Cardiac septum (tissue), 1 donor: ENCODE data around the gene PITHD1. TPM values are rescaled to one million over a fixed set of nuclear protein-coding genes. Genes with fewer than 3 reads are reported as not detected.
"Not testable (repeated sequence)": the region's sequence is repeated elsewhere in the genome, so short reads cannot be mapped to it uniquely, and the experiment has no call there.

Experiments
- DNase-seq: peaks from one replicate; pipeline ENCODE4 v3.0.0-alpha.2; 2020; ENCODE audit warnings: low spot score
- intact Hi-C: fragments of 100-400 bp; cut with DNase I; formaldehyde crosslinking; loops from one replicate; pipeline ENCODE4 v1.14.0; 2022
- total RNA-seq: library from RNA; stranded (reverse); fragmentation: NEBNext Ultra II Directional; extraction: Animal tissue kit (Norgen Biotek cat#: 25700); gene quantifications from one replicate; pipeline ENCODE4 v1.2.1, GENCODE V29; 2021
- donor health status: DM: no; HTN: no; CAD: no.

PITHD1 gene
- total RNA-seq, 1 donor from 2014 or later = 33.7 TPM

DNA sequence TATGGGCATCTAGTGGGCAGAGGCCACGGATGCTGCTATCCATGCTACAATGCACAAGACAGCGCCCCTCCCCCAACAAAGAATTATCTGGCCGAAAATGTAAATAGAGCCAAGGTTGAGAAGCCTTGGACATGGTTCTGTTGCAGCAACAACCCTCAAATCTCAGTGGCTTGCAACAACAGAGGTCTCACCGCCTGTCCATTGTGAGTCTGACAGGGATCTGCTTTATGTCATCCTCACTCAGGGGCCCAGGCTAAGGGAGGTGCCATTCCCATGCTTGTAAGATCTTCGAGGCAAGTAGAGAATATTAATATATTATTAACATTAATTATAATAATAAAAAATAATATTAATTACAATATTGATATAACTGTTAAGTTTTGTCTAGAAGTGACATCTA, 9.5 kb upstream of the PITHD1 start:
- intact Hi-C loops = no loop called here
- no peak for DNase-seq

DNA sequence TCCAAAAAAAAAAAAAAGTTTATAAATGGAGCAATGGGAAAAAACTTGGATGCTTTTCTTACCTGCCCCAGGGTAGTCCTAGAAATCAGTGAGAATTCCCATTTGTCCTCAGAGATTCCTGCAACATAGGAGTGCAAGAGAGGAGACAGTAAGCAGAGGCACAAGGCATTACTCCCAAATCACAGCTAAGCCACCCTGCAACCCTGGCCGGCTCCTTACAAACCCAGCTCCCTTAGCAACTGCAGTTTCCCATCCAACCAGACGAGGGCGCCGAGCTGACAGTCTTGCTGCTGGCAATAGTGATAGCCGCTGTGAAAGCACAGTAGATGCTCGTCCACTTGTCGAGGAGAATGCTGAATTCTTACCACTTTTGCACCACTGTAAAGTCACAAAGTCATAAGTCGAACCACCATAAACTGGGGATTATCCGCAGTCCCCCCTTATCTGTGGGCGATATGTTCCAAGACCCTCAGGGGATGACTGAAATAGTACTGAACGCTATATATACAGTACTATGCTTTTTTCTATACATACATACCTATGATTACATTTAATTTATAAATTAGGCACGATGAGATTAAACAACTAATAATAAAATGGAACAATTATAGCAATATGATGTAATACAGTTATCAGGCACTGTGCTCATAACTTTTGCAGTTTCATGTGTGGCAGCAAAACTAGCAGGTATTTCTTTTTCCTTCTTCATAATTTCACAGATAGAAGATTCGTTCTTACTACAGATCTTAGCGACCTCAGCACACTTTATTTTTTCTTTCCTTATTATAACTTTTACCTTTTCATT, 6.0 kb upstream of the PITHD1 start:
- intact Hi-C loops = loop anchor here (5.0 kb wide), 2 partner anchors 95 to 145 kb away; partner anchors contain the start of gene FUCA1

DNA sequence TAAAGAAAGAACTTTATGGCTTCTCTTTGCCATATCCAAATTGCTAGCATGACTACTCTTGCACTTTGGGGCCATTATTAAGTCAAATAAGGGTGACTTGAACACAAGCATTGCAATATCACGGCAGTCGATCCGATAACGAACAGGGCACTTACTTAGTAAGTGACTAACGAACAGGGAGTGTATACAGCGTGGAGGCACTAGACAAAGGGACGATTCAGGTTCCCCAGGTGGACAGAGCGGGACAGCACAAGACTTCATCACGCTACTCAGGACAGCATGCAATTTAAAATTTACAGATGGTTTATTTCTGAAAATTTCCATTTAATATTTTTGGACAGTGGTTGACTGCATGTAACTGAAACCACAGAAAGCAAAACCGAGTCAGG, 5.4 kb upstream of the PITHD1 start:
- intact Hi-C loops = loop anchor here (5.0 kb wide), 2 partner anchors 94 to 144 kb away; partner anchors contain the start of gene FUCA1
- no peak for DNase-seq

More for the DNA sequence above, 6.0 kb upstream of the PITHD1 start:
- peak; percentile 94 for DNase-seq

DNA sequence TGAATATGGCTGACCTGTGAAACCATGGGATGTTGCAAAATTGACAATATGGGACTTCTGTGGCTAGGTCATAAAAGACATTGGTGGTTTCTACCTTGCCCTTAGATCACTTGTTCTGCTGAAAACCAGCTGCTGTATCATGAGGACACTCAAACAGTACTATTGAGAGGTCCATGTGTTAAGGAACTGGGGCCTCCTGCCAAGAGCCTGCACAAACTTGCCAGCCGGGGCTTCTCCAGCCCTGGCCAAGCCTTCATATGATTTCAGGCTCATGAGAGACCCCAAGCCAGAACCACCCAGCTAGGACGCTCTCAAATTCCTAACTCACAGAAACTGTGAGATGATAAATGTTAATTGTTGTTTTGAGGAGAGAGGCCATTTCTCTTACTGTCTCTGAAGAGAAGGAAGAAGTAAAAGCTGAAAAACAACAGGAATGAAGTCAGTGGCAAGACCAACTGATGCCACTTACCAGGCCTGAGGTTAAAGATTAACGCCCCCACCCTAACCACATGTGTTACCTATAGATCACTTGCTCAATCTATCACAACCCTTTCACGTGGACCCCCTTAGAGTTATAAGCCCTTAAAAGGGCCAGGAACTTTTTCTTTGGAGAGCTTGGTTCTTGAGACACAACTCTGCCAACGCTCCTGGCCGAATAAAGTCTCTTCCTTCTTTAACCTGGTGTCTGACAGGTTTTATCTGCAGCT, 3.9 kb upstream of the PITHD1 start:
- DNase-seq = no peak
- intact Hi-C loops = loop anchor here (5.0 kb wide), 2 partner anchors 93 to 143 kb away; partner anchors contain the start of gene FUCA1

DNA sequence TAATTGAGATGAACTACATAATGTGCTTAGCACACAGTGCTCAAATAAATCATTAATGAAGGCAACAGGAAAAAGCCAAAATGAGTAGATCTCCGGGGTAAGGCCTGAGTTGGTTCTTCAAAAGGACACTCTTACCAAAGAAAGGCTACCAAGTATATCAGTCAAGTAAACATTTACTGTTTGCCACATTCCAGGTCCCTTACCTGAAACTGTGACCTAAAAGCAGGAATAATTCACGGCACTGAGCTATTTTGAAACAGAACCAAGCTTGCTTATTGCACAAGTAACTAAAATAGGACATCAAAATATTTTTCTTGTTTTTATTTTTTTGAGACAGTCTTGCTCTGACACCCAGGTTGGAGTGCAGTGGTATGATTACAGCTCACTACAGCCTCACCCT, 2.0 kb upstream of the PITHD1 start:
- no peak for DNase-seq
- intact Hi-C loops = loop anchor here (2.0 kb wide), 1 partner anchor 15 kb away; the partner anchor contains the start of gene LYPLA2

DNA sequence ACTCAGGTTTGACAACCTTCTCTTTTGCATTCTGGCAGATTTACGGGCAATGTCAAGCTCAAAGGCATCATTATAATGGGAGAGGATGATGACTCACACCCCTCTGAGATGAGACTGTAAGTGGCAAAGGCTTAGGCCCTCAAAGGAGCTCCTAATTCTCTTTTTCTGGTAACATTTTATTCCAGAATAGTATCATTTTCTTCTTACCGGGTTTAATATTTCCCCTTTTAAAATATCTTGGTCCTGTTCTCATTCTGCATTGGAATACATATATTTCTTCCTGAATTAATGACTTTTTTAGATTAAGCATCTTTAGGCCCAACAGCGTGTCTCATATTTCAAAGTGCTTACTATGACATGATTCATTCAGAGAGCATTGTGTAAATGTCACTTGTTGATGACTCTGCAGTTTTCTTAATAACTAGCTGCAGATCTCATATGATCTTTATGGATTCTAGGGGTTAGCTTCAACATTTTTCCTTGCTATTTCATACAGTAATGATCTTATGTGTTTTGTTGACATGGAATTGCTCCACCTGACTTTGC, 1.7 kb downstream of the PITHD1 start:
- DNase-seq = no peak
- intact Hi-C loops = no loop called here

DNA sequence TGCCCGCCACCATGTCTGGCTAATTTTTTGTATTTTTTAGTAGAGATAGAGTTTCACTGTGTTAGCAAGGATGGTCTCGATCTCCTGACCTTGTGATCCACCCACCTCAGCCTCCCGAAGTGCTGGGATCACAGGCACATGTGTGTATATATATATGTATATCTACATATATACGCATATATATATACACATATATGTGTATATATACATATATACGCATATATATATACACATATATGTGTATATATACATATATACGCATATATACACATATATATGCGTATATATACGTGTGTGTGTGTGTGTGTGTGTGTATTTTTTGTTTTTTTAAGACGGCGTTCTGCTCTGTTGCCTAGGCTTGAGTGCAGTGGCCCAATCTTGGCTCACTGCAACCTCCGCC, 4.9 kb downstream of the PITHD1 start:
- intact Hi-C loops, DNase-seq: not testable (repeated sequence)

DNA sequence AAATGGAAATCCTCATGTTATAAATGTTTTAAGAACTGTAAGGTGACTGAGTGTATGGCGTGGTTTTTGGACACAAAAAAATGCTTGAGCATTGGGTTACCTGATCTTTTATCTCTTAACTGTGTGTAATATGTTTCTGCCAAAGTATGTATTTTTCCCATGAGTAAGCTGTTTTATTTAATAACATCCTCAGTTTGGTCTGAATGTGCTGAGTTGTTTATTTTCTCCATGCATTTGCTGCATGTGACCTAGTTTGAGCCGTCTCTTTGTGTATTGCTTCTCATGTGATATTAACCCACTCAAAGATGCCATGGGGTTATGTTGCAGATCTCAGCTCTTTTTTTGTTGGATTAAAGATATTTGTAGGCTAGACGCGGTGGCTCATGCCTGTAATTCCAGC, 6.6 kb downstream of the PITHD1 start:
- intact Hi-C loops = no loop called here
- DNase-seq = no peak

DNA sequence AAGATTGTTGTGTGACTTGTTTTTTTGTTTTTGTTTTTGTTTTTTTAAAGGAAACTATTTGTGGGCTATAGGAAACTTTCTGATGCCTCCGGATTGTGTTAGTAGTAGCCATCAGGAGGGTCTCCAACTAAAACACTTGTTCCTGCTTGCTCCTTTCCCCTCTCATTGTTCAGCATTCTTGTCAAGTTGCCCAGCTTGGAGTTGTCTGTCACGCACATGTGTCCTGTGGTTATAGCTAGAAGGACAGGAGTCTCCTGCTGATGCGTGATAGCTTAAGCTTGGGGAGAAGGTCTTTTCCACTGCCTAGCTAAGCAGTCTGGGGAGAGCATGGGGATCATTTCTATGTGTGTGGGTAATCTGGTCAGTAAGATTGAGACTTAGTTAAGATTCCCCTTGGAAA, 9.5 kb downstream of the PITHD1 start:
- intact Hi-C loops = no loop called here
- DNase-seq = no peak

DNA sequence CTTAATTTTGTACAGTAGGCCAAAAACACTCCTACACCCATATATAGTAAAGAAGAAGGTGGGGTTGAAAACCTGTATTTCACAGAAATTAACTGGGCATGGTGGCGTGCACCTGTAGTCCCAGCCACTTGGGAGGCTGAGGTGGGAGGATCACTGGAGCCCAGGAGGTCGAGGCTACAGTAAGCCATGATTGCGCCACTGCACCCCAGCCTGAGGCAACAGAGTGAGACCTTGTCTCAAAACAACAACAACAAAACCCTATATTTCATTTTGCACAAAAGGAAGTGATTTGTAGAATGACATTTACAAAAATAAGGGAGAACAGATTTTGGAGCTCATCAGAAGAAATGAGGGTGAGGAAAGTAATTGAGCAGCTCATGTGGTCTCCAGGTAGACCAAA, 10.5 kb downstream of the PITHD1 start:
- DNase-seq = peak; percentile 56
- intact Hi-C loops = no loop called here

DNA sequence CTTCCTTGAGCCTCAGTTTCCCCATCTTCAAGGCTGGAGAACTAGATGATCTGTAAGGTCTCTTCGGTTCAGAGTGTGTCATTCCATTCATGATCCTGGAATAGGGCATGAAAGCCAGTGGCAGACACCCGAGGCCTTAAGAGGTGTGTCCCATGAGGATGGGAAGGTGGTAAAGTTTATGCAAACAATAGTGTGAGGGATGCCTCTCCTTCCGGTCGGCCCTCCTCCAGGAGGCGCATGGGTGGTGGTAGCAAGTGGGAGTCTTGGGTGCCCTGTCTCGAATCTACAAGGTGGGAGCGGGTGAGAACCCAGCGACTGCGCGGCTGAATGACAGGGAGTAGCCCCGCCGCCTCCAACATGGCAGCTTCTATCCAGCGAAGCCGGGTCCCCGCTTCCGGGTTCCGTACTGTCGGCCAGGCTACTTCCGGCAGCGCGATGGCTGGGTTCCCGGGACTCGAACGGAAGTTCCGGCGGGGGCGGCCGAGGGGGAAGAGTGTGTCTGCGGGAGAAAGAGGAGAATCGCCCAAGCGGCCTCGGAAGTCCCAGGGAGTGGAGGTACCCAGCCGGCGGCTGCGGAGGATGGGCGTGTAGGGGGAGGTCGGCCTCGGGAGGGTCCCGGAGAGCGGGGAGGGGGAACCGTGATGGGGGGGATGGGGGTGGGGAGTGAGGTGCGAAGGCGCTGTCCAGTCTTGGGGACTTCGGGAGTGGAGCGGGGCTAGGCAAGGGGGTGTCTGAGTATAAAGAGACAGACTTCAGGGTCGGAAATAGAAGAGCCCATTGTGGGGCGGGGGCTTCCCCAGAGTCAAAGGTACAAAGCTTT, 12.7 kb downstream of the PITHD1 start, which contains the start of gene LYPLA2:
LYPLA2 (plus strand) TSS at position 450 of the 820 bp plus-strand sequence. CDS start 1,538 bp downstream, outside the sequence.
- intact Hi-C loops = loop anchor here (1.0 to 5.0 kb wide), 3 partner anchors 9 to 36 kb away; partner anchors contain the start of genes GALE and HMGCL
- DNase-seq = peak; percentile 98

DNA sequence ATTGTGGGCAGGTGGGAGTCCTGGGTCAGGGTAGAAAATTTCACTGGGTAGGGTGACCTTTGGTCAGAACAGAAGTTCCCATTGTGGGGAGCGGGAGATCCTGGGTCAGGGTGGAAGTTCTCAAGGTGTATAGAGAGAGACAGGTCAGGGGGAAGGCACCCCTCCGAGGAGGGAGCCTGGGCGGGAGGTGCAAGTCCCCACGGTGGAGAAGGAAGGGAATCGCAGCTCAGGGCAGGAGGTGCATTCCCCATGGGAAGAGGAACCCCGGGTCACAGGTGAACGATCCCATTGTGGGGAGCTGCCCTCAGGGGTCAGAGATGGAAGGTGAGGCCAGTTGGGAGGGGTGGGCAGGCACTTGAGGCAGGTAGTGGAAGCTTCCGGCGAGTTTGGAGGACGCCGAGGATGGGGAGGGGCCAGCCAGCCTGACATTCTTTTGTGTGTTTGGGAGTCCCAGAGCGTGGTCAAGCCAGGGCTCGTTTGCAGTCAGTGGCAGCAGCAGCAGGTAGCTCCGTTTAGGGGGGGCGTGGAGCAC, 13.4 kb downstream of the PITHD1 start:
- intact Hi-C loops = loop anchor here (1.0 to 5.0 kb wide), 3 partner anchors 9 to 36 kb away; partner anchors contain the start of genes GALE and HMGCL
- DNase-seq = peak; percentile 78

DNA sequence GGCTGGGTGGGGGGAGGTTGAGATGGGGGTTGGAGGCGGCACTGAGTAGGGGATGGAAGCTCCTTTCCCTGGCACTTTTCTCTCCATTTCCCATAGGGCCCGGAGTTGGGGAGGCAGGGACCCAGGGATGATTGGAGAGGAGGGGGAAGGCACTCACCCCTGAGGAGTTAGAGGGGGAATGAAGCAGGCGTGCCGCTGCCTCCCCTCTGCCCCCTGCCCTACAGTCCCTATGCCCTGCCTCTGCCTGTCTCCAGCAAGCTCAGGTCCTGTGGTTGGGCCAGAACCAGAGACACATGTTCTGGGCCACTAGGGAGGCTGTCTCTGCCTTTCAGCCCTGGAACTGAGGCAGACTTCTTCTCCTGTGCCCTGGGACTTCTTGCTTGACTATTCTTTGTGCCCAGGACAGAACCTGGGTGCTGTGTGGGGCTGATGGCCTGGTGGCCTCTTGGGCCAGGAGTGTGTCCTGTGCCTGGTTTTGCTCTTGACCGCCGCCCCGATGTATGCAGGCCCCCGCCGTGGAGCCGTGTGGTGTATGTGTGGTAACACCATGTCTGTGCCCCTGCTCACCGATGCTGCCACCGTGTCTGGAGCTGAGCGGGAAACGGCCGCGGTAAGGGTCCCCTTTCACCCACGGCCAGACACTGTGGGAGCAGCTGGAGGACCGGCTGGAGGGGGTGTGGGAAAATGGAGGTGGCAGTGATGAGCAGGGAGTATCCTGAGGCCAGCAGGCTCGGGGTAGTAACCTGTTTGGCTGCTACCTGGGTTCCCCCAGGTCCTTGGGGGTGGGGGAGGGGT, 14.1 kb downstream of the PITHD1 start:
- no peak for DNase-seq
- intact Hi-C loops = loop anchor here (5.0 kb wide), 1 partner anchor 35 kb away; the partner anchor contains the start of gene HMGCL

DNA sequence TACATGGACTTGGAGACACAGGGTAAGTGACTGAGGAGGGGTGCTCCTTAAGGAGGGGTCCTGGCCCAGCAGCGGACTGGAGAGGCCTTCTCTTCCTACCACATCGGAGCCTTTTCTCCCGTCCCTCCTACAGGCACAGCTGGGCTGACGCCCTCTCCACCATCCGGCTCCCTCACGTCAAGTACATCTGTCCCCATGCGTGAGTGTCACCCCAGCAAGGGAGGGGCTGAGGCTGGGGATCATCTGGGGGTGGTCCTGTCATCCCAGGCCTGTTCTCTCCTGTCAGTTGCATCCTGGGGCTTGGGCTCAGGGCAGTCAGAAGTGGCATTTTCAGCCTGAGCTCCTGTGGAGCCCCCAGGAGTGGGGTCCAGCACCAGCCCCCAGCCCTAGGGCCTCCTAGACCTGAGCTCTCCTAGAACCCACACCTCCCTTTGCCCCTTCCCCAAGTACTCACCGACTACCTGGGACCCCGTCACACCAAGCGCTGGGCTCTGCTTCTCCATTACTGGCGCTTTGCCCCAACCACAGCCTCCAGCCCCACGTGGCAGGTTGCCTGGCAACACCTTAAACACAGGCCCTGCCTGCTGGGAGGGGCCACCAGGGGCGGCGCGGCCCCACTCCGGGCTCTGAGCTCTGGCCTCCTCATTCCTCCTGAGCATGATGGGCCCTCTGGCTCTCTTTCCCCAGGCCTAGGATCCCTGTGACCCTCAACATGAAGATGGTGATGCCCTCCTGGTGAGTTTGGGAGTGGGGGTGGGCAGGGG, 15.0 kb downstream of the PITHD1 start:
- no peak for DNase-seq
- intact Hi-C loops = loop anchor here (5.0 kb wide), 1 partner anchor 34 kb away; the partner anchor contains the start of gene HMGCL

DNA sequence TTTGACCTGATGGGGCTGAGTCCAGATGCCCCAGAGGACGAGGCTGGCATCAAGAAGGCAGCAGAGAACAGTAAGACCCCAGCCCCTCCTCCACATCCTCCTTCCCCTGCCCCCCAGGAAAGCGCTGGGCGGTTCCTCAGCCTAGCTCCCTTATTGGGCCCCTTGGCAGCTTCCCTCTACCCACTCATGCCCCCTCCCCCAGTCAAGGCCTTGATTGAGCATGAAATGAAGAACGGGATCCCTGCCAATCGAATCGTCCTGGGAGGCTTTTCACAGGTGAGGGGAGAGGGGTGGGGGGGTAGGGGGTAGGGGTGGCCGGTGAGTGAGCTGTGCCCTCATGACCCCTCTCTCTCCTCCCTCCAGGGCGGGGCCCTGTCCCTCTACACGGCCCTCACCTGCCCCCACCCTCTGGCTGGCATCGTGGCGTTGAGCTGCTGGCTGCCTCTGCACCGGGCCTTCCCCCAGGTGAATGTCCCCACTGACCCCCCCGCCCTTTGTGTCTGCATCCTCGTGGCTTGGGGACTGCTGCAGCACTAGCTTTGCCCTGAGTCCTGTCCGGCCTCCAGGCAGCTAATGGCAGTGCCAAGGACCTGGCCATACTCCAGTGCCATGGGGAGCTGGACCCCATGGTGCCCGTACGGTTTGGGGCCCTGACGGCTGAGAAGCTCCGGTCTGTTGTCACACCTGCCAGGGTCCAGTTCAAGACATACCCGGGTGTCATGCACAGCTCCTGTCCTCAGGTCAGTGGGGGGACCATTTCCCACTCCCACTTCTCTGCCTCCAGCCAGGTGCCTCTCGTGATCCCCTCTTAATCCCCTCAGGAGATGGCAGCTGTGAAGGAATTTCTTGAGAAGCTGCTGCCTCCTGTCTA, 15.9 kb downstream of the PITHD1 start:
- intact Hi-C loops = loop anchor here (5.0 kb wide), 1 partner anchor 33 kb away; the partner anchor contains the start of gene HMGCL
- no peak for DNase-seq

DNA sequence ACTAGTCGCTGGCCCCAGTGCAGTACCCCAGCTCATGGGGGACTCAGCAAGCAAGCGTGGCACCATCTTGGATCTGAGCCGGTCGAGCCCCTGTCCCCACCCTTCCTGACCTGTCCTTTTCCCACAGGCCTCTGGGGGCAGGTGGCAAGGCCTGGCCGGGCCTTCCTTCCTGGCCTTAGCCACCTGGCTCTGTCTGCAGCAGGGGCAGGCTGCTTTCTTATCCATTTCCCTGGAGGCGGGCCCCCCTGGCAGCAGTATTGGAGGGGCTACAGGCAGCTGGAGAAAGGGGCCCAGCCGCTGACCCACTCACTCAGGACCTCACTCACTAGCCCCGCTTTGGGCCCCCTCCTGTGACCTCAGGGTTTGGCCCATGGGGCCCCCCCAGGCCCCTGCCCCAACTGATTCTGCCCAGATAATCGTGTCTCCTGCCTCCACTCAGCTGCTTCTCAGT, 16.5 kb downstream of the PITHD1 start:
- not testable (repeated sequence) for DNase-seq
- intact Hi-C loops = loop anchor here (5.0 kb wide), 1 partner anchor 33 kb away; the partner anchor contains the start of gene HMGCL
